ENCODE data around the gene GREB1L. TPM values are rescaled to one million over a fixed set of nuclear protein-coding genes. Genes with fewer than 3 reads are reported as not detected.
A peak's percentile ranks its signal among the peaks of the same experiment; 100 is the strongest.

GREB1L gene
- polyA plus RNA-seq, 2 of the 4 experiments (the other 2 are of a cell fraction) = 1.4 to 2.8 TPM

DNA sequence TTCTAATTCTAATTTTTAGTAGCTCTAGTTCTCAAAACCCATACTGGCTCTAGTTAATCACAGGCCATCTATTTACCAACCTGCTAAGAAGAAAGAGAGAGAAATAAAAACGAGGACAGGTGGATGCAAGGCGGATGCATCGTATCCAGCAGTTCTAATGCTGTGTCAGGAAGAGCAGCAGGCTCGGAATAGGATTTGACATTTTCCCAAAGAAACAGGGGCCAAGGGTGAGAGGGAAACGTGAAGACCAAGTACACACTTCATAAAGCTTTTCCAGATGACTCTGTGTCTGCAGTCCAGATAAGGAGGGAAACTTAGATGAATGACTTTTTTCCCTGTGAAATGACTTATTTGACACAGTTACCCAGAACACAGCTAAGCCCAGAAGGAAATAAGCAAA lies 241.0 kb downstream of the GREB1L start (continued):
- TF ChIP-seq, protein P1, sequence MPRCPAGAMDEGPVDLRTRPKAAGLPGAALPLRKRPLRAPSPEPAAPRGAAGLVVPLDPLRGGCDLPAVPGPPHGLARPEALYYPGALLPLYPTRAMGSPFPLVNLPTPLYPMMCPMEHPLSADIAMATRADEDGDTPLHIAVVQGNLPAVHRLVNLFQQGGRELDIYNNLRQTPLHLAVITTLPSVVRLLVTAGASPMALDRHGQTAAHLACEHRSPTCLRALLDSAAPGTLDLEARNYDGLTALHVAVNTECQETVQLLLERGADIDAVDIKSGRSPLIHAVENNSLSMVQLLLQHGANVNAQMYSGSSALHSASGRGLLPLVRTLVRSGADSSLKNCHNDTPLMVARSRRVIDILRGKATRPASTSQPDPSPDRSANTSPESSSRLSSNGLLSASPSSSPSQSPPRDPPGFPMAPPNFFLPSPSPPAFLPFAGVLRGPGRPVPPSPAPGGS (IDR thresholded peaks at IDR 0.05) = no peak
- TF ChIP-seq HOXA7 (CRISPR knock-in tag; IDR thresholded peaks at IDR 0.05) = no peak
- no peak for TF ChIP-seq CEBPB (IDR thresholded peaks at IDR 0.05)
- no peak for TF ChIP-seq POLR2A (IDR thresholded peaks at IDR 0.05; ENCODE audit: low read length)
- TF ChIP-seq JUNB (IDR thresholded peaks at IDR 0.05) = no peak
- TF ChIP-seq NPAS2 (CRISPR knock-in tag; IDR thresholded peaks at IDR 0.05; ENCODE audit: borderline replicate concordance) = no peak
- no peak for TF ChIP-seq ZNF302 (CRISPR knock-in tag; IDR thresholded peaks at IDR 0.05)
- TF ChIP-seq TFCP2L1 (CRISPR knock-in tag; IDR thresholded peaks at IDR 0.05) = no peak

DNA sequence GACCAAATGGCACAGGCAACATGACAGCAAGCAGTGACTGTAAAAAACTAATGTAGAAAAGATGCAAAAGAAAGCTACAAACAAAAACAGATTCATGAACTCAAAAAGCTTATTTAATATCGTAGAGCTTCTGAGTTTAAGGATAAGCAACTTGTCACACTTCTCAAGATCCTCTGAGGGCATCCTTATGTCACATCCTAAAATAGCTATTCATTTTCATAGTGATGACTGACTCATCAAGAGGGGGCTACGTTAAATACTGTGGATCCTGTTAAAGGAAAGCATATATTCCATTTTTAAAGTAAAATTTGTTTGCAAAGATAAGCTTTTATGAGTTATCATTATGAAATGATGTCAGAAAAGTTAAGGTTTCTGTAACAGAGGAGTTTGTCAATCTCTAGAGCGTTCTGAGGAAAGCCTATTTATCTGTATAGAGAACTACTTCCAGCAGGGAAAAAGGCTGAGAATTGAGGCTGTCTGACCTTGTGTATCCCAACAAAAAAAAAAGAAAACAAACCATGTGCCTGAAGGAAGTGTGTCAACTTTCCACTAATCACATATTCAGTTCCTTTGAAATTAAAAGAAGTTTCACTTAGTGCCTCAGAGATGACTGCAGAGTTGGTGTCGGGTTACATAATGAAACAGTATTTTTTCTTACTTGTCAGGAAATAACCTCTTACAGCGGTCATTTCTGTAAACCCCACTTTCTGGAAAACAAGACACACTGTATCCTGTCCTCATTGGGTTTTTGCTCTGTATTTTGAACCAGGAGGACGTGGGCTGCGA lies 243.0 kb downstream of the GREB1L start:
- no peak overlapping the region for H3K27ac ChIP-seq
- no peaks in the 10 kb centered on the region for H3K9me3 ChIP-seq
- POLR2A ChIA-PET = no interaction called here
- DNase-seq (ENCODE audit: low read depth in 1 of 2, low spot score in 1 of 2) = no peak
- FAIRE-seq = no peak
- ATAC-seq = no peak
- H3K4me3 ChIP-seq = no peak overlapping the region
- no peaks in the 10 kb centered on the region for H3K4me1 ChIP-seq
- WGBS (ENCODE audit: missing lambda C conversion rate) = 70% methylated on average over 7 of the region's 7 CpGs
- CTCF ChIA-PET = interaction anchor here (0.7 to 2.2 kb wide), 5 partner anchors 17 to 290 kb away, joined by 3 to 10 read pairs (median 4); no protein-coding TSS in a partner anchor
- H3K4me2 ChIP-seq = no peak overlapping the region
- no peak for TF ChIP-seq BHLHE40 (IDR thresholded peaks at IDR 0.05; ENCODE audit: low read depth, low read length)
- TF ChIP-seq HOXB5 (CRISPR knock-in tag; IDR thresholded peaks at IDR 0.05) = no peak
- TF ChIP-seq, protein P2, sequence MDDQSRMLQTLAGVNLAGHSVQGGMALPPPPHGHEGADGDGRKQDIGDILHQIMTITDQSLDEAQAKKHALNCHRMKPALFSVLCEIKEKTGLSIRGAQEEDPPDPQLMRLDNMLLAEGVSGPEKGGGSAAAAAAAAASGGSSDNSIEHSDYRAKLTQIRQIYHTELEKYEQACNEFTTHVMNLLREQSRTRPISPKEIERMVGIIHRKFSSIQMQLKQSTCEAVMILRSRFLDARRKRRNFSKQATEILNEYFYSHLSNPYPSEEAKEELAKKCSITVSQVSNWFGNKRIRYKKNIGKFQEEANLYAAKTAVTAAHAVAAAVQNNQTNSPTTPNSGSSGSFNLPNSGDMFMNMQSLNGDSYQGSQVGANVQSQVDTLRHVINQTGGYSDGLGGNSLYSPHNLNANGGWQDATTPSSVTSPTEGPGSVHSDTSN (IDR thresholded peaks at IDR 0.05) = no peak
- no peak for TF ChIP-seq HEYL (CRISPR knock-in tag; IDR thresholded peaks at IDR 0.05)
- no peak for TF ChIP-seq FOSB (CRISPR knock-in tag; IDR thresholded peaks at IDR 0.05)
- TF ChIP-seq RARB (CRISPR knock-in tag; IDR thresholded peaks at IDR 0.05) = no peak
- TF ChIP-seq PHF8 (IDR thresholded peaks at IDR 0.05; ENCODE audit: borderline replicate concordance, low read depth) = no peak
- TF ChIP-seq, protein P3, sequence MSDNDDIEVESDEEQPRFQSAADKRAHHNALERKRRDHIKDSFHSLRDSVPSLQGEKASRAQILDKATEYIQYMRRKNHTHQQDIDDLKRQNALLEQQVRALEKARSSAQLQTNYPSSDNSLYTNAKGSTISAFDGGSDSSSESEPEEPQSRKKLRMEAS (IDR thresholded peaks at IDR 0.05) = no peak
- TF ChIP-seq KDM5A (IDR thresholded peaks at IDR 0.05) = no peak
- TF ChIP-seq CEBPB (IDR thresholded peaks at IDR 0.05) = no peak
- TF ChIP-seq, protein P4, sequence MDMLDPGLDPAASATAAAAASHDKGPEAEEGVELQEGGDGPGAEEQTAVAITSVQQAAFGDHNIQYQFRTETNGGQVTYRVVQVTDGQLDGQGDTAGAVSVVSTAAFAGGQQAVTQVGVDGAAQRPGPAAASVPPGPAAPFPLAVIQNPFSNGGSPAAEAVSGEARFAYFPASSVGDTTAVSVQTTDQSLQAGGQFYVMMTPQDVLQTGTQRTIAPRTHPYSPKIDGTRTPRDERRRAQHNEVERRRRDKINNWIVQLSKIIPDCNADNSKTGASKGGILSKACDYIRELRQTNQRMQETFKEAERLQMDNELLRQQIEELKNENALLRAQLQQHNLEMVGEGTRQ (IDR thresholded peaks at IDR 0.05) = no peak
- TF ChIP-seq TFCP2L1 (CRISPR knock-in tag; IDR thresholded peaks at IDR 0.05) = no peak
- TF ChIP-seq KDM1A (IDR thresholded peaks at IDR 0.05; ENCODE audit: low read depth) = no peak
- TF ChIP-seq ZFP36 (IDR thresholded peaks at IDR 0.05; ENCODE audit: borderline replicate concordance, partially characterized antibody) = no peak
- no peak for TF ChIP-seq ZNF302 (CRISPR knock-in tag; IDR thresholded peaks at IDR 0.05)
- no peak for TF ChIP-seq ESRRA (IDR thresholded peaks at IDR 0.05; ENCODE audit: borderline replicate concordance, low read length)
- TF ChIP-seq NFE2L2 (conservative IDR thresholded peaks at IDR 0.05; ENCODE audit: low read length) = no peak

DNA sequence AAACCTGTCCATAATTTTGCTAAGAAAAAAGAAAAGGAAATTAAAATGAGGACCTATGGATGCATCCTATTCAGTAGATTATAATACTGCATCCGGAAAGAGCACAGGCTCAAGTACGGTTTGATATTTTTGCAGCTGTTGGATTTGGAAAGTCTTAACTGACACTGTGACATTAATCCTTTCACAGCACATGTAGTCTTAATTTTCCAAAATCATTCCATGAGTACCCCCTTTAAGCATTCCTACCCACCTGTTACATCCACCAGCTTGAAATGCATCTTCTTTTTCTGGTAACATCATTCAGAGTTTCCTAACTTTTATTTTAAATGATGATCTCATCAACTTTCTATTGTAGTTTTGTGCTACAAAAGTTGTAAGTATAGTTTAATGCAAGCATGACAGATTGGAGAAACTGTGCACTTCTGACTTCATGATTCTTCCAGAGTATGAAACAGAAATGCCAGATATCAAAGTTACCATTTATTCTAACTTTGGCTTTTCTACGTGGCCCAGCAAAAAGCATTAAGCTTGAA lies 244.9 kb downstream of the GREB1L start:
- Histone ChIP-seq H3K4me3 (no peak overlapping the region), H3K4me1 (no peaks in the 10 kb centered on the region), H3K9me3 (no peaks in the 10 kb centered on the region), H3K4me2 (no peak overlapping the region), H3K27ac (no peak overlapping the region)
- CTCF ChIA-PET = interaction anchor here (0.6 to 1.0 kb wide), 3 partner anchors 16 to 48 kb away, joined by 3 read pairs; no protein-coding TSS in a partner anchor
- POLR2A ChIA-PET = no interaction called here
- no peak for DNase-seq (ENCODE audit: low read depth in 1 of 2, low spot score in 1 of 2)
- no peak for ATAC-seq
- TF ChIP-seq TFCP2L1 (CRISPR knock-in tag; IDR thresholded peaks at IDR 0.05) = no peak
- no peak for TF ChIP-seq FOSL2 (IDR thresholded peaks at IDR 0.05)
- TF ChIP-seq FOSL2 (CRISPR knock-in tag; IDR thresholded peaks at IDR 0.05) = no peak
- no peak for TF ChIP-seq HEYL (CRISPR knock-in tag; IDR thresholded peaks at IDR 0.05)
- TF ChIP-seq, protein P5, sequence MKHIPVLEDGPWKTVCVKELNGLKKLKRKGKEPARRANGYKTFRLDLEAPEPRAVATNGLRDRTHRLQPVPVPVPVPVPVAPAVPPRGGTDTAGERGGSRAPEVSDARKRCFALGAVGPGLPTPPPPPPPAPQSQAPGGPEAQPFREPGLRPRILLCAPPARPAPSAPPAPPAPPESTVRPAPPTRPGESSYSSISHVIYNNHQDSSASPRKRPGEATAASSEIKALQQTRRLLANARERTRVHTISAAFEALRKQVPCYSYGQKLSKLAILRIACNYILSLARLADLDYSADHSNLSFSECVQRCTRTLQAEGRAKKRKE (CRISPR knock-in tag; IDR thresholded peaks at IDR 0.05; ENCODE audit: low read depth) = no peak
- TF ChIP-seq MAFK (IDR thresholded peaks at IDR 0.05; ENCODE audit: partially characterized antibody) = peak; percentile 46
- no peak for TF ChIP-seq SREBF2 (IDR thresholded peaks at IDR 0.05)
- 86% methylated on average over 3 of the region's 3 CpGs for WGBS (ENCODE audit: missing lambda C conversion rate)
- FAIRE-seq = no peak

Measured in A549 (cell line).